ENCODE data around the gene SLC6A7.

- TF ChIP-seq CTCF (conservative IDR thresholded peaks at IDR 0.05; ENCODE audit: low read depth, low read length) = no peak
- no peak for TF ChIP-seq EZH2 (IDR thresholded peaks at IDR 0.05; ENCODE audit: borderline replicate concordance, low read depth, low read length, poor library complexity, severe bottlenecking)
These were observed 47.3 kb downstream of the SLC6A7 start for GRCh38 chr5:150236981-150237754.
